SK-N-SH treated with all-trans-retinoic acid at 6 μM for 48 hours (cell line): Measurements from ENCODE around the gene SLC25A47.

ENCODE experiments used
- ARNTL ChIP-seq: fragments of 450-650 bp; formaldehyde crosslinking; IDR thresholded peaks from 2 replicates; pipeline ENCODE4 v1.5.0; 2020; ENCODE audit warnings: low read depth, mild to moderate bottlenecking, moderate library complexity, borderline replicate concordance
- CREB5 ChIP-seq: fragments of 250-450 bp; sonication (Bioruptor Pico); IDR thresholded peaks from 2 replicates; pipeline ENCODE4 v1.5.1; 2020; ENCODE audit warnings: low read depth, mild to moderate bottlenecking, moderate library complexity
- CSDC2 ChIP-seq: fragments of 250-450 bp; sonication (Bioruptor Pico); IDR thresholded peaks from 2 replicates; pipeline ENCODE4 v1.5.0; 2020; ENCODE audit warnings: mild to moderate bottlenecking, moderate library complexity
- CSRNP3 ChIP-seq: fragments of 250-450 bp; sonication (Bioruptor Pico); IDR thresholded peaks from 2 replicates; pipeline ENCODE4 v1.5.1; 2021; ENCODE audit warnings: mild to moderate bottlenecking, moderate library complexity
- GLIS3 ChIP-seq: fragments of 250-450 bp; sonication (Bioruptor Pico); IDR thresholded peaks from 2 replicates; pipeline ENCODE4 v1.5.0; 2020; ENCODE audit warnings: mild to moderate bottlenecking, moderate library complexity
- PATZ1 ChIP-seq: fragments of 250-450 bp; sonication (Bioruptor Pico); IDR thresholded peaks from 2 replicates; pipeline ENCODE4 v1.8.0; 2020; ENCODE audit warnings: mild to moderate bottlenecking, moderate library complexity, borderline replicate concordance
- PPARA ChIP-seq: fragments of 250-450 bp; sonication (Bioruptor Pico); IDR thresholded peaks from 2 replicates; pipeline ENCODE4 v1.5.0; 2020; ENCODE audit warnings: mild to moderate bottlenecking, borderline replicate concordance
- TCF4 ChIP-seq: fragments of 250-450 bp; sonication (Bioruptor Pico); IDR thresholded peaks from 2 replicates; pipeline ENCODE4 v1.8.0; 2021; ENCODE audit warnings: mild to moderate bottlenecking, moderate library complexity, borderline replicate concordance
- ZFP3 ChIP-seq: fragments of 250-450 bp; sonication (Bioruptor Pico); IDR thresholded peaks from 2 replicates; pipeline ENCODE4 v1.5.0; 2020; ENCODE audit warnings: mild to moderate bottlenecking, moderate library complexity
- ZFP30 ChIP-seq: fragments of 450-650 bp; formaldehyde crosslinking; IDR thresholded peaks from 2 replicates; pipeline ENCODE4 v1.5.0; 2022; ENCODE audit warnings: mild to moderate bottlenecking, moderate library complexity
- ZNF565 ChIP-seq: fragments of 450-650 bp; formaldehyde crosslinking; conservative IDR thresholded peaks from 2 replicates; pipeline ENCODE4 v1.5.0; 2020; ENCODE audit warnings: low read depth, mild to moderate bottlenecking, moderate library complexity
- ZNF8 ChIP-seq: fragments of 450-650 bp; formaldehyde crosslinking; IDR thresholded peaks from 2 replicates; pipeline ENCODE4 v1.5.0; 2020; ENCODE audit warnings: mild to moderate bottlenecking, moderate library complexity

GRCh38 chr14:100350276-100350926 lies 27.3 kb downstream of the SLC25A47 start:
- TF ChIP-seq ZNF8 (CRISPR knock-in tag) (no peak), TCF4 (CRISPR knock-in tag) (no peak), PATZ1 (CRISPR knock-in tag) (no peak), ZFP3 (no peak), ZNF565 (no peak), ARNTL (CRISPR knock-in tag) (no peak), PPARA (CRISPR knock-in tag) (no peak), CSRNP3 (CRISPR knock-in tag) (no peak), CREB5 (CRISPR knock-in tag) (no peak), ZFP30 (CRISPR knock-in tag) (no peak), CSDC2 (CRISPR knock-in tag) (no peak), GLIS3 (CRISPR knock-in tag) (no peak)
